ENCODE measurements around the gene XIRP1.

XIRP1 gene

GRCh38 chr3:39141171-39141995 lies 51.0 kb downstream of the XIRP1 start:
- no peak for TF ChIP-seq GATA2 (IDR thresholded peaks at IDR 0.05; ENCODE audit: low read depth, low read length)
- no peak for TF ChIP-seq GATA3 (IDR thresholded peaks at IDR 0.05; ENCODE audit: low read depth, low read length)

GRCh38 chr3:39140341-39140971 lies 51.9 kb downstream of the XIRP1 start:
- TF ChIP-seq GATA3 (IDR thresholded peaks at IDR 0.05; ENCODE audit: low read depth, low read length) (no peak), GATA2 (IDR thresholded peaks at IDR 0.05; ENCODE audit: low read depth, low read length) (no peak)

GRCh38 chr3:39139442-39139841 lies 53.0 kb downstream of the XIRP1 start:
- TF ChIP-seq GATA2 (IDR thresholded peaks at IDR 0.05; ENCODE audit: low read depth, low read length) = no peak
- no peak for TF ChIP-seq GATA3 (IDR thresholded peaks at IDR 0.05; ENCODE audit: low read depth, low read length)

- no peak for TF ChIP-seq GATA3 (IDR thresholded peaks at IDR 0.05; ENCODE audit: low read depth, low read length)
- TF ChIP-seq GATA2 (IDR thresholded peaks at IDR 0.05; ENCODE audit: low read depth, low read length) = no peak
Measured at GRCh38 chr3:39138804-39139415, 53.5 kb downstream of the XIRP1 start.

- TF ChIP-seq GATA3 (IDR thresholded peaks at IDR 0.05; ENCODE audit: low read depth, low read length) = no peak
- no peak for TF ChIP-seq GATA2 (IDR thresholded peaks at IDR 0.05; ENCODE audit: low read depth, low read length)
Measured at GRCh38 chr3:39137991-39138803, 54.2 kb downstream of the XIRP1 start.

- TF ChIP-seq GATA2 (IDR thresholded peaks at IDR 0.05; ENCODE audit: low read depth, low read length) (no peak), GATA3 (IDR thresholded peaks at IDR 0.05; ENCODE audit: low read depth, low read length) (no peak)
Measured at GRCh38 chr3:39137435-39137936, 54.9 kb downstream of the XIRP1 start.

- TF ChIP-seq GATA3 (IDR thresholded peaks at IDR 0.05; ENCODE audit: low read depth, low read length) (no peak), GATA2 (IDR thresholded peaks at IDR 0.05; ENCODE audit: low read depth, low read length) (no peak)
Measured at GRCh38 chr3:39136533-39137434, 55.6 kb downstream of the XIRP1 start.

GRCh38 chr3:39135170-39135805 lies 57.1 kb downstream of the XIRP1 start:
- no peak for TF ChIP-seq GATA3 (IDR thresholded peaks at IDR 0.05; ENCODE audit: low read depth, low read length)
- no peak for TF ChIP-seq GATA2 (IDR thresholded peaks at IDR 0.05; ENCODE audit: low read depth, low read length)

GRCh38 chr3:39134305-39134704 lies 58.1 kb downstream of the XIRP1 start:
- TF ChIP-seq GATA3 (IDR thresholded peaks at IDR 0.05; ENCODE audit: low read depth, low read length) = no peak
- TF ChIP-seq GATA2 (IDR thresholded peaks at IDR 0.05; ENCODE audit: low read depth, low read length) = no peak

- TF ChIP-seq GATA2 (IDR thresholded peaks at IDR 0.05; ENCODE audit: low read depth, low read length) = no peak
- no peak for TF ChIP-seq GATA3 (IDR thresholded peaks at IDR 0.05; ENCODE audit: low read depth, low read length)
Measured at GRCh38 chr3:39133822-39134221, 58.6 kb downstream of the XIRP1 start.
